Stimulated activated naive CD8-positive, alpha-beta T cell treated with anti-CD3 and anti-CD28 coated beads, Interleukin-15, Interleukin-2, amounts not matched to agents 100 U/mL and 50 U/mL, for 24 hours (primary cell): ENCODE measurements around the gene CYB561D1.

ENCODE experiments used
- ATAC-seq: fragments of 150-1000 bp; cut with Tn5 transposase; one replicate; pipeline ENCODE4 v1.10.0; 2021
- DNase-seq: peaks from one replicate; pipeline ENCODE4 v3.0.0; 2021

Gene CYB561D1

GRCh38 chr1:109501644-109502363, 7.9 kb downstream of the CYB561D1 start:
- ATAC-seq (no peak), DNase-seq (no peak)

- no peak for DNase-seq
- ATAC-seq, result peak; percentile 45
These were observed 8.5 kb downstream of the CYB561D1 start for GRCh38 chr1:109502364-109502851.

- DNase-seq (no peak), ATAC-seq (no peak)
These were observed 10.0 kb downstream of the CYB561D1 start for GRCh38 chr1:109503935-109504334.

- ATAC-seq, result no peak
- no peak for DNase-seq
These were observed 11.1 kb downstream of the CYB561D1 start for GRCh38 chr1:109504974-109505373.

- no peak for DNase-seq
- no peak for ATAC-seq
These were observed 14.3 kb downstream of the CYB561D1 start for GRCh38 chr1:109508001-109508872.

GRCh38 chr1:109508873-109509175, 14.9 kb downstream of the CYB561D1 start:
- ATAC-seq (no peak), DNase-seq (no peak)

- DNase-seq (peak; percentile 74), ATAC-seq (peak; percentile 55)
These were observed 15.6 kb downstream of the CYB561D1 start, which contains the start of gene AMIGO1 for GRCh38 chr1:109509176-109510134. Gene AMIGO1, minus strand, starts transcription at chr1:109509727. Its CDS starts 815 bp downstream, at chr1:109508912.

- ATAC-seq (no peak), DNase-seq (no peak)
These were observed 19.3 kb downstream of the CYB561D1 start for GRCh38 chr1:109513110-109513710.

GRCh38 chr1:109514846-109515245, 21.0 kb downstream of the CYB561D1 start:
- ATAC-seq (no peak), DNase-seq (no peak)

GRCh38 chr1:109516872-109517271, 23.0 kb downstream of the CYB561D1 start:
- DNase-seq (no peak), ATAC-seq (no peak)

GRCh38 chr1:109517337-109517736, 23.4 kb downstream of the CYB561D1 start:
- ATAC-seq, result no peak

GRCh38 chr1:109521002-109521951, 27.4 kb downstream of the CYB561D1 start:
- no peak for DNase-seq
- no peak for ATAC-seq

More at GRCh38 chr1:109517337-109517736, 23.4 kb downstream of the CYB561D1 start:
- no peak for DNase-seq

GRCh38 chr1:109522026-109522425, 28.1 kb downstream of the CYB561D1 start:
- DNase-seq (no peak), ATAC-seq (no peak)

GRCh38 chr1:109523706-109524105, 29.8 kb downstream of the CYB561D1 start:
- no peak for ATAC-seq
- DNase-seq, result no peak

- ATAC-seq, result no peak
- DNase-seq, result no peak
These were observed 33.4 kb downstream of the CYB561D1 start for GRCh38 chr1:109527098-109527811.

GRCh38 chr1:109527846-109528695, 34.2 kb downstream of the CYB561D1 start:
- no peak for DNase-seq
- ATAC-seq, result no peak

GRCh38 chr1:109528712-109529111, 34.8 kb downstream of the CYB561D1 start:
- DNase-seq (no peak), ATAC-seq (no peak)

GRCh38 chr1:109529881-109530456, 36.1 kb downstream of the CYB561D1 start:
- no peak for DNase-seq
- no peak for ATAC-seq
